HepG2 (cell line): ENCODE measurements around the gene UNC13D. TPM values are rescaled to one million over a fixed set of nuclear protein-coding genes. Genes with fewer than 3 reads are reported as not detected.

Source experiments
- HCFC1 ChIP-seq: fragments of 150-350 bp; IDR thresholded peaks from 2 replicates; pipeline ENCODE4 v1.6.1; 2014; ENCODE audit warnings: low read depth, low read length
- HMG20A ChIP-seq: IDR thresholded peaks from 2 replicates; pipeline ENCODE4 v1.6.1; 2016; ENCODE audit warnings: borderline replicate concordance
- HNRNPLL ChIP-seq: fragments of 200-400 bp; formaldehyde crosslinking; IDR thresholded peaks from 2 replicates; pipeline ENCODE4 v1.6.1; 2017; ENCODE audit warnings: mild to moderate bottlenecking, low read depth, low read length; ENCODE audit not compliant: poor library complexity, severe bottlenecking
- HOXA7 ChIP-seq: sonication (generic); formaldehyde crosslinking; IDR thresholded peaks from 2 replicates; pipeline ENCODE4 v1.8.1; 2022; ENCODE audit warnings: mild to moderate bottlenecking, missing genetic modification reagents, moderate library complexity
- HOXD1 ChIP-seq: sonication (generic); formaldehyde crosslinking; IDR thresholded peaks from 2 replicates; pipeline ENCODE4 v1.5.0; 2020; ENCODE audit warnings: missing genetic modification reagents
- KLF13 ChIP-seq: sonication (generic); formaldehyde crosslinking; IDR thresholded peaks from 2 replicates; pipeline ENCODE4 v1.4.0; 2020; ENCODE audit warnings: mild to moderate bottlenecking, missing genetic modification reagents
- MBD4 ChIP-seq: IDR thresholded peaks from 2 replicates; pipeline ENCODE4 v1.6.1; 2012; ENCODE audit warnings: low read length, inconsistent platforms, borderline replicate concordance
- NFYB ChIP-seq: sonication (generic); formaldehyde crosslinking; IDR thresholded peaks from 2 replicates; pipeline ENCODE4 v1.4.0; 2020; ENCODE audit warnings: missing genetic modification reagents
- NR2F1 ChIP-seq, 2 experiments: fragments of 450-650 bp in 1 of 2; formaldehyde crosslinking in 1 of 2; IDR thresholded peaks; 2 replicates each; pipeline versions ENCODE4 v1.5.0 to v1.6.1; 2016 to 2020; ENCODE audit warnings: mild to moderate bottlenecking in 1 of 2, missing compliant biosample characterization in 1 of 2, missing genetic modification reagents in 1 of 2, moderate library complexity in 1 of 2
- SMC3 ChIP-seq: IDR thresholded peaks from 2 replicates; pipeline ENCODE4 v1.6.1; 2011; ENCODE audit warnings: low read length, improper control_type of control experiment
- SNAI1 ChIP-seq: sonication (generic); formaldehyde crosslinking; IDR thresholded peaks from 2 replicates; pipeline ENCODE4 v1.5.0; 2020; ENCODE audit warnings: mild to moderate bottlenecking, missing genetic modification reagents, borderline replicate concordance
- TRIM24 ChIP-seq: sonication (generic); formaldehyde crosslinking; IDR thresholded peaks from 2 replicates; pipeline ENCODE4 v1.8.0; 2022; ENCODE audit warnings: mild to moderate bottlenecking, missing genetic modification reagents
- ZBTB1 ChIP-seq: sonication (generic); formaldehyde crosslinking; IDR thresholded peaks from 2 replicates; pipeline ENCODE4 v1.4.0; 2020; ENCODE audit warnings: missing genetic modification reagents, borderline replicate concordance
- ZEB1 ChIP-seq: IDR thresholded peaks from 2 replicates; pipeline ENCODE4 v1.6.1; 2012; ENCODE audit warnings: mild to moderate bottlenecking, low read depth, inconsistent platforms; ENCODE audit not compliant: insufficient replicate concordance
- ZFY ChIP-seq: sonication (generic); formaldehyde crosslinking; IDR thresholded peaks from 2 replicates; pipeline ENCODE4 v1.4.0; 2020; ENCODE audit warnings: missing genetic modification reagents
- ZMYM2 ChIP-seq: sonication (generic); formaldehyde crosslinking; IDR thresholded peaks from 2 replicates; pipeline ENCODE4 v1.8.0; 2022; ENCODE audit warnings: mild to moderate bottlenecking, missing genetic modification reagents
- ZNF136 ChIP-seq: sonication (generic); formaldehyde crosslinking; IDR thresholded peaks from 2 replicates; pipeline ENCODE4 v1.8.1; 2022; ENCODE audit warnings: low read depth, mild to moderate bottlenecking, moderate library complexity, missing genetic modification reagents
- ZNF160 ChIP-seq: sonication (generic); formaldehyde crosslinking; IDR thresholded peaks from 2 replicates; pipeline ENCODE4 v1.8.0; 2022; ENCODE audit warnings: mild to moderate bottlenecking, inconsistent platforms, missing genetic modification reagents
- ZNF234 ChIP-seq: sonication (generic); formaldehyde crosslinking; conservative IDR thresholded peaks from 2 replicates; pipeline ENCODE4 v1.5.1; 2020; ENCODE audit warnings: mild to moderate bottlenecking, missing genetic modification reagents
- ZNF383 ChIP-seq: sonication (generic); formaldehyde crosslinking; IDR thresholded peaks from 2 replicates; pipeline ENCODE4 v1.4.0; 2020; ENCODE audit warnings: missing genetic modification reagents, mild to moderate bottlenecking, borderline replicate concordance
- ZSCAN29 ChIP-seq: sonication (generic); formaldehyde crosslinking; conservative IDR thresholded peaks from 2 replicates; pipeline ENCODE4 v1.4.0; 2020; ENCODE audit warnings: mild to moderate bottlenecking, missing genetic modification reagents
- polyA plus RNA-seq, 8 experiments: library from polyadenylated mRNA; depleted of rRNA in 3 of 8; stranded (reverse) in 7 of 8; unstranded in 1 of 8; fragments of >200 nt; fragmentation: Illumina TruSeq in 4 of 8; extraction: Trizol in 4 of 8; gene quantifications; 2 replicates each; pipeline versions ENCODE4 v1.2.1 to v1.2.3, GENCODE V29; 2011 to 2016; ENCODE audit warnings: low read depth in 4 of 8, missing spikeins in 1 of 8, mixed read lengths in 1 of 8; ENCODE audit not compliant: insufficient read depth in 1 of 8
- total RNA-seq, 5 experiments: library from RNA; depleted of rRNA; stranded (reverse); fragments of >200 nt; fragmentation: Illumina TruSeq; extraction: Trizol; gene quantifications; 2 replicates each; pipeline ENCODE4 v1.2.3, GENCODE V29; 2016; ENCODE audit warnings: low read depth in 1 of 5
- TF ChIP-seq, protein P1 (sequence below): sonication (generic); formaldehyde crosslinking; IDR thresholded peaks from 2 replicates; pipeline ENCODE4 v1.4.0; 2020; ENCODE audit warnings: mild to moderate bottlenecking, missing genetic modification reagents
- TF ChIP-seq, protein P2 (sequence below): IDR thresholded peaks from 2 replicates; pipeline ENCODE4 v1.6.1; 2016

The UNC13D gene
- total and polyA plus RNA-seq, 2 of the 13 experiments (the other 11 are each of a cell fraction or from before 2014, with no cell fraction given), result 29.7 to 42.7 TPM

DNA sequence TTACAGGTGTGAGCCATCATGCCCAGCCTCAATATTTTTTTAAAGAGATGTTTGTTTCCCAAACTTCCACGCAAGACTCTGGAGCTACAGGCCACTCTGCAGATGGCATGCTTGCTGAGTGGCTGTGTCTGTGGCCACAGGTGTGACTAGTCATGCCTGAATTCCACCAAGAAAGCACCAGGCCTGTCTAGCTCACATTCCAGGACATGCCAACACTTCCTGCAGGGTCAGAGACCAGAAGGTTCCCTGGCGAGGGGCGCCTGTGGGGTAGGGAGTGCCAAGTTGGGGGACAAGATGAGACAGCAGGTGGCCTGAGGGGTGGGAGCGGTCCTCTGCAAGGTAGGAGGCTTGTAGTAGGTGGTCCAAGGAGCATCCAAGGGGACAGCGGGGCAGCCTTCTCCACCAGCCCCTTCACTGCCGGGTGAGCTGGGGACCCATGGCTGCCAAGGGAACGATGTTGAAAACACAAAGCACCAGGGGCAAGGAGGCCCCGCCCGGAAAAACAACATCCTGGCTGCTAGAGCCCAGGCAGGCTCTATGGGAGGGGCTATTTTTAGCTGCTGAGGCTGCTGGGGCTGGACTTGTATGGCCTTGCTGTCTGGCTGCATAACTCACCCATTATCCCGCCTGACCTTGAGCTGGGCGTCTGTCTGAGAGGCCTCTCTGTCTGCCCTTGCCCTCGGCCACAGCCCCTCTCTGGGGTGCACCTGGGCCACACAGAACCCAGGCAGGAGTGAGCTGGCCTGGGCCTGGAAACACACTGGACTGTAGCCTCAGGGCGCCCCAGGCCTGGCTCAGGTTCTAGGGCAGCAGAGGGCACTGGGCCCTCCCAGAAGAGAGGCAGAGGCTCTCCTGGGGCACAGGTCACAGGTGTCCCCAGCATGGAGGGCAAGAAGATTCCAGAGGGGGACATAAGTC, 28.5 kb upstream of the UNC13D start (continued):
- TF ChIP-seq HOXA7 (CRISPR knock-in tag) (no peak), NR2F1 (CRISPR knock-in tag; IDR thresholded peaks at IDR 0.05) (peak; percentile 23 to 58; a peak in 2 of 4 replicates), ZNF160 (CRISPR knock-in tag) (peak; percentile 89), ZBTB1 (0 out of 2 replicates have a peak, but pooled peaks have one; percentile 54), HMG20A (CRISPR knock-in tag) (peak; percentile 82), SNAI1 (CRISPR knock-in tag) (no peak), ZNF383 (no peak), ZSCAN29 (CRISPR knock-in tag) (peak; percentile 94; the same call in 1 of the 2 replicates), ZNF234 (CRISPR knock-in tag) (no peak), ZNF136 (CRISPR knock-in tag) (0 out of 2 replicates have a peak, but pooled peaks have one; percentile 68), HNRNPLL (peak; percentile 69), MBD4 (no peak), SMC3 (no peak; the same call in 1 of the 2 replicates), ZMYM2 (CRISPR knock-in tag) (peak; percentile 74; the same call in 1 of the 2 replicates), TRIM24 (no peak), NFYB (CRISPR knock-in tag) (no peak; the same call in 1 of the 2 replicates), KLF13 (CRISPR knock-in tag) (no peak; the same call in 1 of the 2 replicates), ZEB1 (peak; percentile 88), HOXD1 (peak; percentile 90), HCFC1 (no peak), ZFY (CRISPR knock-in tag) (peak; percentile 94)
- TF ChIP-seq, protein P1, sequence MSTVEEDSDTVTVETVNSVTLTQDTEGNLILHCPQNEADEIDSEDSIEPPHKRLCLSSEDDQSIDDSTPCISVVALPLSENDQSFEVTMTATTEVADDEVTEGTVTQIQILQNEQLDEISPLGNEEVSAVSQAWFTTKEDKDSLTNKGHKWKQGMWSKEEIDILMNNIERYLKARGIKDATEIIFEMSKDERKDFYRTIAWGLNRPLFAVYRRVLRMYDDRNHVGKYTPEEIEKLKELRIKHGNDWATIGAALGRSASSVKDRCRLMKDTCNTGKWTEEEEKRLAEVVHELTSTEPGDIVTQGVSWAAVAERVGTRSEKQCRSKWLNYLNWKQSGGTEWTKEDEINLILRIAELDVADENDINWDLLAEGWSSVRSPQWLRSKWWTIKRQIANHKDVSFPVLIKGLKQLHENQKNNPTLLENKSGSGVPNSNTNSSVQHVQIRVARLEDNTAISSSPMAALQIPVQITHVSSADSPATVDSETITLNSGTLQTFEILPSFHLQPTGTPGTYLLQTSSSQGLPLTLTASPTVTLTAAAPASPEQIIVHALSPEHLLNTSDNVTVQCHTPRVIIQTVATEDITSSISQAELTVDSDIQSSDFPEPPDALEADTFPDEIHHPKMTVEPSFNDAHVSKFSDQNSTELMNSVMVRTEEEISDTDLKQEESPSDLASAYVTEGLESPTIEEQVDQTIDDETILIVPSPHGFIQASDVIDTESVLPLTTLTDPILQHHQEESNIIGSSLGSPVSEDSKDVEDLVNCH (CRISPR knock-in tag), result no peak
- TF ChIP-seq, protein P2, sequence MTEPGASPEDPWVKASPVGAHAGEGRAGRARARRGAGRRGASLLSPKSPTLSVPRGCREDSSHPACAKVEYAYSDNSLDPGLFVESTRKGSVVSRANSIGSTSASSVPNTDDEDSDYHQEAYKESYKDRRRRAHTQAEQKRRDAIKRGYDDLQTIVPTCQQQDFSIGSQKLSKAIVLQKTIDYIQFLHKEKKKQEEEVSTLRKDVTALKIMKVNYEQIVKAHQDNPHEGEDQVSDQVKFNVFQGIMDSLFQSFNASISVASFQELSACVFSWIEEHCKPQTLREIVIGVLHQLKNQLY (CRISPR knock-in tag), result peak; percentile 81; the same call in 1 of the 2 replicates
